Activated naive CD4-positive, alpha-beta T cell treated with anti-CD3 and anti-CD28 coated beads, Interleukin-2, amount 50 U/mL, for 72 hours (primary cell): Measurements from ENCODE around the gene SNX7. TPM values are rescaled to one million over a fixed set of nuclear protein-coding genes. Genes with fewer than 3 reads are reported as not detected.

ENCODE experiments used
- ATAC-seq, 2 donors: fragments of 150-1000 bp; cut with Tn5 transposase; 2 replicates each; pipeline ENCODE4 v1.10.0; 2021; ENCODE audit warnings: mild to moderate bottlenecking in 2 of 2, moderate library complexity in 2 of 2
- DNase-seq, 2 donors: peaks; one replicate each; pipeline ENCODE4 v3.0.0; 2021 to 2022; ENCODE audit warnings: low spot score in 2 of 2
- H3K27ac Mint-ChIP-seq, 2 donors: one replicate each; pipeline ENCODE4 v1.8.0; 2022; ENCODE audit warnings: mild to moderate bottlenecking in 2 of 2, mixed read lengths in 2 of 2
- H3K36me3 Mint-ChIP-seq, 2 donors: one replicate each; pipeline ENCODE4 v1.8.0; 2022; ENCODE audit warnings: mixed read lengths in 2 of 2
- H3K9me3 Mint-ChIP-seq, 2 donors: one replicate each; pipeline ENCODE4 v1.8.0; 2022; ENCODE audit warnings: mixed read lengths in 2 of 2
- total RNA-seq, 2 donors: library from RNA; stranded (reverse); gene quantifications; one replicate each; pipeline ENCODE4 v1.2.3, GENCODE V29; 2022

SNX7 gene, protein sequence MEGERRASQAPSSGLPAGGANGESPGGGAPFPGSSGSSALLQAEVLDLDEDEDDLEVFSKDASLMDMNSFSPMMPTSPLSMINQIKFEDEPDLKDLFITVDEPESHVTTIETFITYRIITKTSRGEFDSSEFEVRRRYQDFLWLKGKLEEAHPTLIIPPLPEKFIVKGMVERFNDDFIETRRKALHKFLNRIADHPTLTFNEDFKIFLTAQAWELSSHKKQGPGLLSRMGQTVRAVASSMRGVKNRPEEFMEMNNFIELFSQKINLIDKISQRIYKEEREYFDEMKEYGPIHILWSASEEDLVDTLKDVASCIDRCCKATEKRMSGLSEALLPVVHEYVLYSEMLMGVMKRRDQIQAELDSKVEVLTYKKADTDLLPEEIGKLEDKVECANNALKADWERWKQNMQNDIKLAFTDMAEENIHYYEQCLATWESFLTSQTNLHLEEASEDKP
- 1 to 10 TPM in 1 of 2 donors, under 1 TPM in 1; 0.84 to 1.1 TPM for total RNA-seq

DNA sequence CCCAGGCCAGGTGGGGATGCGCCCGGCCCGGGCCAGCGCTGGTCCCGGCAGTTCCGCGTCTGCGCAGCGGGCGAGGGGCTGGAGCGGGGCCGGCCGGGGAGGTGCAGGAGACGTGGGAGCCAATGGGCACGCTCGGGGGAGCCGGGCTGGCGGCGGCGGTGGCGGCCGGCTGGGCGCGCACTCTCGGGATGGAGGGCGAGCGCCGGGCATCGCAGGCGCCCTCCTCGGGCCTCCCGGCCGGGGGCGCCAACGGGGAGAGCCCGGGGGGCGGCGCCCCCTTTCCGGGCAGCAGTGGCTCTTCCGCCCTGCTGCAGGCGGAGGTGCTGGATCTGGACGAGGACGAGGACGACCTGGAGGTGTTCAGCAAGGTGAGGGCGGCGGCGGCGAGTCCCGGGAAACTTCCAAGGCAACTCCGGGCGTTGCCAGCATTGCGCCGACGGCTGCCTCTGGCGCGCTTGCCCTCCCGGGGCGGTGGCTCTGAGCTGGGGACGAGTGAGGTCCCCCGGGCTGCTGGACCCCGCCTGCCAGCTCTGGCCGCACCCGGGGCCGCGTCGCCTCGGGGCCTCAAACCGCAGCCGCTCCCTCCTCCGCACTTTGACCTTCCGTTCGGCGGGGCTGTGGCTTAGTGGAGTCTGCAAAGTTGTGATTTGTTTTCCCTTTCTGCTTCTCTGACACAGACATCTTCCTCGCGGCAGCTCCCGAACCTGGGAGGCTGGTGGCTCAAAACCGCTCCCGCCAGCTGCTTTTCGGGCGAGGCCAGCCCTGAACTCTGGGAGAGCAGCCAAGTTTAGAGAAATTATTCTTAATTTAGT, at the start of gene SNX7:
Gene SNX7 (plus strand): TSS at position 178 of the 812 bp plus-strand sequence. CDS start 11 bp downstream, at position 189.
- Mint-ChIP-seq H3K9me3 (no peaks in the 10 kb centered on the region), H3K27ac (no peak within 1 kb of the TSS), H3K36me3 (peaks cover 0 to 8% of the 10 kb centered on the region in 2 donors)
- DNase-seq (peak in 1 of 2 donors; percentile 41), ATAC-seq (peak; percentile 90 to 95)

DNA sequence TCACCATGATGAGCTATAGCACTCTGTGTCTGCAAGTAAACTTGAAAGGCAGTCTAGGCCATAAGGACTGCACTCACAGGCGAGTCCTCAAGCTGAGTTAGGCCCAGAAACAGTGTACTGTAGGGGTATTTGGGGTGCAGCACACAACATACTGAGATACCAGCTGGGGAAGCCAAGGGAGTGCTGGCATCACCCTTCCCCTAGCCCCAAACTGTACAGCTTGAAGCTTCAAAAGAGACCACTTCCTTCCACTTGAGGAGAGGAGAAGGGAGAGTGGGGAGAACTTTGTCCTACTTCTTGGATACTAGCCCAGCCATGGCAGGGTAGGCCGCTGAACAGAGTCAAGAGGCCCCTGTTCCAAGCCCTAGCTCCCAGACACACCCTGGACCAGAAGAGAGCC, 24.2 kb upstream of the SNX7 start:
- H3K36me3 Mint-ChIP-seq = peaks cover 0 to 11% of the 10 kb centered on the region in 2 donors
- DNase-seq (no peak), ATAC-seq (no peak)
- no peak overlapping the region for H3K27ac Mint-ChIP-seq
- H3K9me3 Mint-ChIP-seq = peaks cover 6 to 19% of the 10 kb centered on the region in 2 donors

GRCh38 chr1:98638185-98638584, 23.3 kb upstream of the SNX7 start:
- H3K27ac Mint-ChIP-seq = no peak overlapping the region
- no peak for DNase-seq
- no peak for ATAC-seq
- peaks cover 6 to 22% of the 10 kb centered on the region in 2 donors for H3K9me3 Mint-ChIP-seq
- H3K36me3 Mint-ChIP-seq = peaks cover 0 to 11% of the 10 kb centered on the region in 2 donors

GRCh38 chr1:98644510-98644909, 17.0 kb upstream of the SNX7 start:
- H3K27ac Mint-ChIP-seq = no peak overlapping the region
- peaks cover 0 to 11% of the 10 kb centered on the region in 2 donors for H3K36me3 Mint-ChIP-seq
- no peak for DNase-seq
- H3K9me3 Mint-ChIP-seq = peaks cover 6 to 22% of the 10 kb centered on the region in 2 donors
- no peak for ATAC-seq

- Mint-ChIP-seq H3K9me3 (no peaks in the 10 kb centered on the region), H3K27ac (no peak overlapping the region), H3K36me3 (no peaks in the 10 kb centered on the region)
- DNase-seq (no peak), ATAC-seq (no peak)
These were observed 10.3 kb upstream of the SNX7 start for GRCh38 chr1:98651116-98651632.

DNA sequence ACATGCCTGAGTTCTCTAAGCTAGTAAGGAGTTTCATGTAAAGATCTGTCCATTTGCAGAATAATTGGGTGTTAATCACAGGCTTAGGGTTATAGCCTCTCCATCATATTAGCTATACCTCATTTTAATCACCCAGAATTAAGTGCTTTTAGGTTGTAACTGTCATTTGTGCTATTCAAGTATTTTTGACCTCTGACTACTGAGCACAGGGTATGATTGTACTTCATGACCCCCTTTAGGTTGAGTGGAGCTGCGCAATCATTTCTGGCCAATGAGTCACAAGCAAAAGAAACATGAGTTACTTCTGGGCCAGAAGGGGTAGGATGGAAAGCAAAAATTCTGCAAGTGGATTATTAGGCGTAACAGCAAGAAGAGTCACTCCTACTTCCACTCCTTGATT, 8.4 kb upstream of the SNX7 start:
- H3K9me3 Mint-ChIP-seq = no peaks in the 10 kb centered on the region
- DNase-seq (no peak), ATAC-seq (no peak)
- no peak overlapping the region for H3K27ac Mint-ChIP-seq
- H3K36me3 Mint-ChIP-seq = no peaks in the 10 kb centered on the region

DNA sequence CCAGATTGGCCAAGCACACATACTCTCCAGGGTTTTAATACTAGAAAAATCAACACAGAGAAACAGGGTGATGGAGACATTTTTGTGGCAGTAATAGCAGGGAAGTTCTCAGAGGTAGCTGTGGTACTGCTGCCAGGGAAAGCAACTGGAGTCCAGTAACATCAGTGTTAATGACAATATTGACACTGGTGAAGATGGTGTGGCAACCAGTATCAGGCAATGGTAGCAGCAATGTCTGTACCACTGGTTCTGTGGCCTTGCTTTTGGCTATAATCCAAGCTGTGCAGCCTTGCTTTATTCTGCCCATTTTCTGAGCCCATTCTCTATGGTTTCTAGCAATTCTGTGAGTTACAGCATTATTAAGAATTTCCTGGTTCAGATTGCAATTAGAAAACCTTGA, 1.6 kb upstream of the SNX7 start:
- DNase-seq (no peak), ATAC-seq (no peak)
- Mint-ChIP-seq H3K36me3 (peaks cover 0 to 8% of the 10 kb centered on the region in 2 donors), H3K9me3 (no peaks in the 10 kb centered on the region), H3K27ac (no peak overlapping the region)

DNA sequence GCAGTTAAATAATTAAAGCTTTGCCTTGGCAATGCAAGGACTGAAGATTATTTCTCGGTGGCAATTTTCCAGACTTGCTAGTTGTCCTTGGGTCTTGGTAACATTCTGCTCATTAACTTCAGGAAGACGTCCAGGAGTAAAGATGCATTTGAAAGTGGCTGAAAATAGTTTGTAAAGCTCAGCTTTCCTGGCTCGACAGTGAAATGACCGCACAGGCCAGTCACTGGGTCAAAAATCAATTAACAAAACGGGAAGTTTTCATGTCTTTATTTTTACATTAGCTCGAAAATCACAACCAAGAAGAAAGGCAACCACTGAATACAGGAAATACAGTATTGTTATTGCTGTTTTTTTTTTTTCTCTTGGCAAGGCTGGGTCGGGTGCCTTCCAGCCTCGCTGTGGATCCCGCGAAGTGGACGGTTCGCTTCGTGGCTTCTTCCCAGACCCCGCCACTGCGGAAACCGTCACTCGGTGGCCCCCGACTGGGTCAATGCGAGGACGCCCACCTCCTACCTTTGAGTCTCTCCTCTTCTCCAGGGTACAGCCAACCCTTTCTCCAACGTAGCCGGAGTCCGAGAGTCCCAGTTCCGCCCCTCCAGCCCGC, 479 bp upstream of the SNX7 start:
- Mint-ChIP-seq H3K36me3 (peaks cover 0 to 8% of the 10 kb centered on the region in 2 donors), H3K9me3 (no peaks in the 10 kb centered on the region), H3K27ac (no peak overlapping the region)
- peak in 1 of 2 donors; percentile 9 for ATAC-seq
- DNase-seq = no peak

- no peak for ATAC-seq
- no peak for DNase-seq
- Mint-ChIP-seq H3K36me3 (peaks cover 0 to 8% of the 10 kb centered on the region in 2 donors), H3K9me3 (no peaks in the 10 kb centered on the region), H3K27ac (no peak overlapping the region)
These were observed 792 bp downstream of the SNX7 start for GRCh38 chr1:98662356-98662670.

DNA sequence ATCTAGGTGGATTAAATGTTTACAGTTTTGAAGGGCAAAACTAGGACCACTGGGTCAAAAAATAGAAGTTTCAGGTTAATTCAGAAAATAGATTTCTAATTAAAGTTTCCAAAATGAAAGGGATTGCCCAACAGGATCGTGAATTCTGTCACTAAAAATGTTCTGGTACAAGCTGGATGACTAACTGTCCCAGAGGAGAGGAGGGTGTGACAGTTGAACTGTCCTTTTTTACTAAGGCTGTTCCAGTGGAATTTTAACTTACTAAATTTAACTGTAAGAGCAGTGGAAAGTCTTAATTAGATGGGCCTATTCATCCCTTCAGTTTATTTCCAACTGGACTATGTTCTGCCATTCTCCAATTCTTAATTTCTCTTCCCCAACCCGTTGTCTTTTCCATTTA, 7.2 kb downstream of the SNX7 start:
- no peak for ATAC-seq
- Mint-ChIP-seq H3K27ac (no peak overlapping the region), H3K36me3 (no peaks in the 10 kb centered on the region), H3K9me3 (no peaks in the 10 kb centered on the region)
- no peak for DNase-seq

DNA sequence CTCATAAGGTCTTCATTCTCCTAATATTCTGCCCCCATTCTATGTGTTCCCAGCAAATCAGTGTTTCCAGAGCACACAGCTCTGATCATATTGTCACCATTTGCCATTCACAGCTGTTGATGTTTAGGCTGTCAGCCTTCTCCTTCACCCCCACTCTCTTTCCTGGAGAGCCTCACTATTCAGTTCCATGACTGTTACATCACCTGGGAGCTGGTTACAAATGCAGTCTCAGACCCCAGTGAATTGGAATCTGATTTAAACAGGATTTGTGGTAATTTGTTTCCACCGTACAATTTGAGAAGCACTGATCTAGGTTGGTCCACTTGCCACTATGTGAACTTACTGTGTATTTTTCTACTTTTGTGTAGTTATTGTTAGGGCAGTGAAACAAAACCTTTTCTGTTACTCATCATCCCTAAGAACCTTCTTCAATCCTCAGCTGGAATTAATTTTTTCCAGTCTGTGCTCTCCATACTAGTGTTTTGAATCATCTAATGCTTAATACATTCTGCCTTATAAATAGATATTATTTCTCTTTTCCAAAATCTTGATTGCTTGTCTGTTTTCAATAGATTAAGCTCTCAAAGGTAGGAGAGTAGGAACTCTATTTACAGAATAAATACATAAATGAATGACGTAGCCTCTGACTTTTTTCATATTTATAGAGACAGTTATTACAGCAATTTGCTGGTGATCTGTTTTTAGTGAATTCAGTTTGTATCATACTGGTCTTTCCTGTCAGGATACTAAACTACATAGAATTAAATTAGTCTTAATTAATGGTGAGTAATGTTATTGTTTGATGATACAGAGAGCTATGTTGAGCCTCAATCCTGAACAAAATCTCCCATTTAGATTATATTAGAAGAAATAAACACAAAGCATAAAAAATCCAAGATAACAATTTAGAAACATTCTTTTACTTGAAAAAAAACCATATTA, 8.1 kb downstream of the SNX7 start:
- no peak for ATAC-seq
- Mint-ChIP-seq H3K9me3 (no peaks in the 10 kb centered on the region), H3K36me3 (no peaks in the 10 kb centered on the region), H3K27ac (no peak overlapping the region)
- DNase-seq = no peak

GRCh38 chr1:98672189-98672588, 10.7 kb downstream of the SNX7 start:
- Mint-ChIP-seq H3K9me3 (no peaks in the 10 kb centered on the region), H3K36me3 (no peaks in the 10 kb centered on the region), H3K27ac (no peak overlapping the region)
- no peak for DNase-seq
- ATAC-seq = no peak

- DNase-seq (no peak), ATAC-seq (no peak)
- Mint-ChIP-seq H3K9me3 (no peaks in the 10 kb centered on the region), H3K36me3 (no peaks in the 10 kb centered on the region), H3K27ac (no peak overlapping the region)
These were observed 12.7 kb downstream of the SNX7 start for GRCh38 chr1:98674075-98674781.

GRCh38 chr1:98675282-98675681, 13.8 kb downstream of the SNX7 start:
- no peak for ATAC-seq
- Mint-ChIP-seq H3K27ac (no peak overlapping the region), H3K36me3 (no peaks in the 10 kb centered on the region), H3K9me3 (no peaks in the 10 kb centered on the region)
- DNase-seq = no peak

DNA sequence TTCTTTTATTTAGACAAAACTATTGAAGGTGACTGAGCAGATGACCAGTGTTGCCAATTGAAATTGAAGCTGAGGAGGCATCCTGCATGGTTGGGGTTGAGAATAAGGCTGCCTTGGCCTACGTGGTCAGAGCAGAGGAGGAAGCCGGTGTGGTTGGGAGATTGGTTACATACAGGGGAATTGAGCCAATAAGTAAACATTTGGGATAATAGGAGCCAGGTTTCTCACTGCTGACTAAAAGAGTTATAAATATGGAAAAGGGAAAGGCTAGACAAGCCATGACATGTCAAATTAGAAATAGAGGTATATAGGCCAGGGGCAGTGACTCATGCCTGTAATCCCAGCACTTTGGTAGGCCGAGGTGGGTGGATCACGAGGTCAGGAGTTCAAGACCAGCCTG, 15.8 kb downstream of the SNX7 start:
- DNase-seq (no peak), ATAC-seq (no peak)
- Mint-ChIP-seq H3K36me3 (no peaks in the 10 kb centered on the region), H3K27ac (no peak overlapping the region), H3K9me3 (no peaks in the 10 kb centered on the region)
